ENCODE results near the gene ZNF575.
A peak's percentile ranks its signal among the peaks of the same experiment; 100 is the strongest.

GRCh38 chr19:43534816-43535761, 2.1 kb downstream of the ZNF575 start:
- peak; percentile 51 for TF ChIP-seq CTCF (IDR thresholded peaks at IDR 0.05; ENCODE audit: low read depth, low read length)
- no peak for TF ChIP-seq EZH2phosphoT487 (IDR thresholded peaks at IDR 0.05; ENCODE audit: low read depth)
